IPS-18c (cell line): ENCODE measurements around the gene ZBTB9.

Source experiments
- H3K4me3 ChIP-seq: 2 replicates; pipeline ENCODE4 v1.7.0; 2013; ENCODE audit warnings: low read depth, mild to moderate bottlenecking, low read length, moderate library complexity; ENCODE audit not compliant: insufficient read depth
- H3K9me3 ChIP-seq: one replicate; pipeline ENCODE4 v1.6.1; 2013; ENCODE audit warnings: mild to moderate bottlenecking, low read length, moderate library complexity; ENCODE audit not compliant: control insufficient read depth, insufficient read depth

Gene ZBTB9

DNA sequence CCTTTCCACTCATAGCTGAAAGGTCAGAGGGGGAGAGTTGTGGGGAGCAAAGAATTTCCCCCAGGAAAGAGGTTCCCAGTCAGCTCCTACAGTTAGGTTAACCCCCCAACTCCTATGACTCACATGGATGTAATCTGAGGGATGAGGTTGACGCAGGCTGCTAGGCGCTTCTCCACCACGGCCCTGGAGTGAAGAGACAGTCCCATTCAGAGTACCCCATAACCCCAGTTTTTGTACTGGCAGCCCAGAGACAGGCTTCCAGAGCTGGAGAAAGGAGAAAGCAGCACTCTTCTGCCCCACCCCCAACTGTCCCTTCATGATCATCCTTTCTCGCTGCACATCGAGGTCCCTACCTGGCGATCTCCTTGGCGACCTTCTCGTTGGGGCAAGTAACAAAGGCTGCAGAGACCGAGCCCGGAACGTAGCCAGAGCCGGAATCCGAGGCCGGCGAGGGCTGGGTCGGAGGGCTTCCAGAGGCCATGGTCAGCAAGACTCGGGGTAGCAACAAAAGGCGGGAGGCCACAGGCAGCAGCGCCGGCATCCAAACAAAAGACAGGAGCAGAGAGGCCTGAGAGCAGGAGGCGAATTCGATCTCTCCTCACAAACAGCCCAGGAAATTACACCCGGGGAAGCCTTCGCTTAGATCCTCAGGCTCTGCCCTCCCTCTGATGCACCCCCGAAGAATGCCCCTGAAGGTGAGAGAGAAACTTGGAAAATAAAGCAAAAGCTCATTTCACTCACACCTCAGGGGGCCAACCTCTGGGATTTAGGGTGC lies 37.1 kb upstream of the ZBTB9 start:
- H3K9me3 ChIP-seq = no peaks in the 10 kb centered on the region
- H3K4me3 ChIP-seq = peak overlapping the region; percentile 91

- peak within 1 kb of the TSS; percentile 91 for H3K4me3 ChIP-seq
- no peaks in the 10 kb centered on the region for H3K9me3 ChIP-seq
Observed at GRCh38 chr6:33417903-33418689, 36.3 kb upstream of the ZBTB9 start, which contains the start of gene CUTA. Gene CUTA, minus strand, starts transcription at chr6:33418107. Its CDS starts 107 bp downstream, at chr6:33418000.

- Histone ChIP-seq H3K9me3 (no peaks in the 10 kb centered on the region), H3K4me3 (peak overlapping the region; percentile 68)
Observed at GRCh38 chr6:33418690-33419291, 35.6 kb upstream of the ZBTB9 start.

GRCh38 chr6:33419580-33420490 lies 34.5 kb upstream of the ZBTB9 start, which contains the start of gene SYNGAP1:
Gene SYNGAP1, plus strand, starts transcription at chr6:33420065. Its CDS starts 200 bp downstream, at chr6:33420265.
- H3K4me3 ChIP-seq = peak within 1 kb of the TSS; percentile 68
- H3K9me3 ChIP-seq = no peaks in the 10 kb centered on the region

DNA sequence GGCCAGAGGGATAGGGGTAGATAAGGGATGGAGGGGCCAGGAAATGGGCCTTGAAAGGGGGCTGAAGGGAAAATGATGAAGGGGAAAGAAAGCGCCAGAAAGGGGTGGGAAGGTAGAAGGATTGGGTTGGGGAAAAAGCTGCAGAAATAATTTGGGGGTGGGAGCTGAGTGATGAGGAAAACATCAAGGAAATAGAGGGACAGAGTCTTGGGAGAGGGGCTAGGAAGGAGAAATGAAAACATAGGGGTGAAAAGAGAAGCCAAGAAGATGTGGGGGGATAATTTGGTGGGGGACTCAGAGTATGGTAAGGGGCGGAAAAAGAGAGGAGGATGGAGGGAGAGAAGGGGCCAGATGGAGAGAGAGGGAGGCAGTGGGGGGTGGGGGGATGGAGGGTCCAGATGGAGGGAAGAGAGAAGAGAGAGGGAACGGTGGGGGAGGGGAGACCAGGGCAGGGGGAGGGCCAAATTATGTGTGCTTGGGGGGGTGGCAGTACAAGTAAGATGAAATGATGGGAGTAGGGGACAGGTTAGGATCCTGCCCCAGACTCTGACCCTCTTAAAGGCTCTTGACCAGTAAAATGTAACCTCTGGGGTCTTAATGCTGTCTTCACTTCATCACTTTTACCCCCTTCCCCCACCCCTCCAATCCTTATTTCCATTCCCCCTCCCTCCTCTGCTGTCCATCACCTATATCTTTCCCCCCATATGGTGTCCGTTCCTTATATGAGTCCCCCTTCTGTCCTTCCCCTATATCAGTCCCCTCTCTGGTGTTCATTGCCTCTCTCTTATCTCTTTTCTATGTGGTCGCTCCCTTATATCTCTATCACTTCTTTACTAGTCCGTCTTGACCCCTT lies 33.7 kb upstream of the ZBTB9 start:
- Histone ChIP-seq H3K9me3 (no peaks in the 10 kb centered on the region), H3K4me3 (peak overlapping the region; percentile 51)

DNA sequence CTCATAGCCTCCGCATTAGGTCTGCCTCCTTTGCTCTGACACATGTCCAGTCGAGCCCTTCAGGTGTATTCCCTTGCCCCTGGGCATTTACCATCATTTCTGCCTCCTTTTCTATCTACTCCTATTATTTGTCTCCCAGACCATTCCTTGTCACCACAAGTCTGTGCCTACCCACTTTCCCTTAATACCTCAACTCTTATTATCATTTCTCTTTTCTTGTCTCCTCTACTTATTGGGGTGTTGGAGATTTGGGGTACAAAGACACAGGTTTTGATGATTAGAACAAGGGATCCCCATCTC lies 33.1 kb upstream of the ZBTB9 start:
- no peak overlapping the region for H3K4me3 ChIP-seq
- H3K9me3 ChIP-seq = no peaks in the 10 kb centered on the region

DNA sequence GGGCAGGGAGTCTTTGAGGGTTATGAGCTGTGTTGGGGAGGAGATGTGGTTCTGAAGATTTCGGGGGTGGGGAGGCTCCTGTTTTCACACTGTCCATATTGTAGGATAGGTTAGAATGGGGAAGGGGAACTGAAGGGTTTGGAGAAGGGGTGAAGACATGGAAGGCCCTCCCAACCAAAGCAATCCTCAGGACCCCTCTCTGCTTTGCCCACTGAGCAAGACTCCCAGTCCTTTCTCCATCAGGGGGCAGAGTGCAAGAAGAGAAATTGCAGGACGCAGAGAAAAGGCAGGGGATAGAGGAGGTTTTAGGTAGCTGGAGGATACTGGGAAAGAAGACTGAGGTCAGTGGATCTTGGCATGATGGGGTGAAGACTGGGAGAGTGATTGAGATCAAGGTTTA lies 30.6 kb upstream of the ZBTB9 start:
- Histone ChIP-seq H3K9me3 (no peaks in the 10 kb centered on the region), H3K4me3 (no peak overlapping the region)

- H3K9me3 ChIP-seq = no peaks in the 10 kb centered on the region
Observed at GRCh38 chr6:33424855-33425667, 29.3 kb upstream of the ZBTB9 start.

GRCh38 chr6:33425668-33426577 lies 28.5 kb upstream of the ZBTB9 start:
- Histone ChIP-seq H3K9me3 (no peaks in the 10 kb centered on the region), H3K4me3 (peak overlapping the region; percentile 49)

More at GRCh38 chr6:33424855-33425667, 29.3 kb upstream of the ZBTB9 start:
- peak overlapping the region; percentile 49 for H3K4me3 ChIP-seq

GRCh38 chr6:33426590-33427511 lies 27.5 kb upstream of the ZBTB9 start:
- Histone ChIP-seq H3K9me3 (no peaks in the 10 kb centered on the region), H3K4me3 (peak overlapping the region; percentile 74)

GRCh38 chr6:33427585-33428223 lies 26.7 kb upstream of the ZBTB9 start:
- H3K4me3 ChIP-seq = peak overlapping the region; percentile 74
- H3K9me3 ChIP-seq = no peaks in the 10 kb centered on the region

DNA sequence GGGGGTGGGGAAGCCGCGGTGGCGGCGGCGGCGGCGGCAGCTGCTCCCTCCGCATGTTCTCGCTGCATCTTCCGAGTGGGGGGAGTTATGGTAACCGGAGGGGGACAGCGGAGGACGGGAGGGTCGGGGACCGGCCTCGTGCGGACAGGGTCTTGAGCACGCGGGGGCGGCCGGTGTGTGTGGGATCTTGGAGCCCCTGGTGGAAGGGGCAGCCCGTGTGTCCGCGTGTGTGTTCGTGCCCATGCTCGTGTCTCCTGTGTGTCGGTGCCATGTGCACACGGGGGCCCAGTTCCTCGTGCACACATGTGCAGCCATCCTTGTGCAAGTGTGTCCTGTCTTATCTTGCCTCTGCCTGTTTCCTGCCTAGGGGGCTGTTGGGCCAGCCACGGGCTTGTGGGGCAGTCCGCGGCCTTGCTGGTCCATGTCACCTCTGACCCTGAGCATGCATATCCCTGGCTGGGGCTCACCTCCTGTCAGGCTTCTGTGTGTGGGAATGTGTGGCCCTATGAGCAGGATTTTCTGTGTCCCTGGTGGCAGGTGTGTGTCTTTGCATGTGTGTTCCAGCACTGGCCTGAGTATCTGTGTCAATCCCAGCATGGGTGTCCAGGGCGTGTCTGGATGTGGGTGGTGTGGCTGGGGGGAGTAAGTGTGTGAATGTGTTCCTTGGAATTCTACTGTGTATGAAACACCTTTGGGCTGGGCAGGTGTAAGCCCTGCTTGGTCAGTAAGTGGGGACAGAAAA lies 26.0 kb upstream of the ZBTB9 start:
- H3K4me3 ChIP-seq = peak overlapping the region; percentile 49
- no peaks in the 10 kb centered on the region for H3K9me3 ChIP-seq
